Middle frontal gyrus (tissue), 1 donor: ENCODE results near the gene FHIT.
"Not testable (repeated sequence)": the region's sequence is repeated elsewhere in the genome, so short reads cannot be mapped to it uniquely, and the experiment has no call there.

Source experiments
- DNase-seq: peaks from one replicate; pipeline ENCODE4 v3.0.0-alpha.2; 2015; ENCODE audit warnings: low spot score; ENCODE audit errors: extremely low spot score

FHIT gene

DNA sequence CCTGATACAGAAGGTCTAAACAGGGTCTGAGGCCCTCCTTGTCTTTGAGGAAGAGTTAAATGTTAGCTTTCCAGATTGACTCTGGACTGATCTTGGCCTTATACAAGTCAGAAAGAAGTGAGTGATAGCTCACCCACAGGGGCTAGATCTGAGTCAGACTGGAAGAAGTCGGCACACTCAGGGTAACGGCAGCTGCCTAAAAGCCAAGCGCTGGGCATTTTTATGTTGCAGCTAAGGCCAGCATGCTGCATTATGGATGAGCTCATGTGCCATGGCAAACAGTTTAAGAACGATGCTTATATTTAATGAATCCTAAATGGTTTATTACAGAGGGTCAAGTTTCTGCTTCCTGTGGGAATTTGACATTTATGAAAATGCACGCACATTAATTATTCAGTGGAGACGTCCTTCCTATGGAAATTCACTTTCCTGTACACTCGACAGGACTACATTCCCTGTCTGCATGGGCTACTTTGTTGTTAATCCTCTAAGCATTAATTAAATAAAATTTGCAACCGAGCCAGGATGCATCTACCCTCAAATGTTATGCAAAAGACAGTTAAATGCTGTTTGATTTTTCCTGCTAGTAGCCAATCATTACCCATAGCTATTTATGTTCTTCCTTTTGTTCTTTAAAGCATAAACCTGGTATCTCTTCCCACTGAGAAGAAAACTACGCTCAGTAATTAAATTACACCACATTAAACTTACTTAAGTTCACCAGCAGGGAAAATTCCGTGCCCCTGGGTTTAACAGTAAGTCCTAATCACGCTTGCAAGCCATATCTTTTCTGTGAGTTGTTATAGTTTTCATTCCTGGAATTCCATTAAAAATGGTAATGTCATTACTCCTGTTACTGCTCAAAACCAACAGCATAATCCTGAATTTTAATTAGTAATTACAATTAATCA, 1438.8 kb downstream of the FHIT start:
- no peak for DNase-seq

- no peak for DNase-seq
Observed at GRCh38 chr3:59811160-59811559, 1440.1 kb downstream of the FHIT start.

GRCh38 chr3:59810606-59811005, 1440.6 kb downstream of the FHIT start:
- no peak for DNase-seq

DNA sequence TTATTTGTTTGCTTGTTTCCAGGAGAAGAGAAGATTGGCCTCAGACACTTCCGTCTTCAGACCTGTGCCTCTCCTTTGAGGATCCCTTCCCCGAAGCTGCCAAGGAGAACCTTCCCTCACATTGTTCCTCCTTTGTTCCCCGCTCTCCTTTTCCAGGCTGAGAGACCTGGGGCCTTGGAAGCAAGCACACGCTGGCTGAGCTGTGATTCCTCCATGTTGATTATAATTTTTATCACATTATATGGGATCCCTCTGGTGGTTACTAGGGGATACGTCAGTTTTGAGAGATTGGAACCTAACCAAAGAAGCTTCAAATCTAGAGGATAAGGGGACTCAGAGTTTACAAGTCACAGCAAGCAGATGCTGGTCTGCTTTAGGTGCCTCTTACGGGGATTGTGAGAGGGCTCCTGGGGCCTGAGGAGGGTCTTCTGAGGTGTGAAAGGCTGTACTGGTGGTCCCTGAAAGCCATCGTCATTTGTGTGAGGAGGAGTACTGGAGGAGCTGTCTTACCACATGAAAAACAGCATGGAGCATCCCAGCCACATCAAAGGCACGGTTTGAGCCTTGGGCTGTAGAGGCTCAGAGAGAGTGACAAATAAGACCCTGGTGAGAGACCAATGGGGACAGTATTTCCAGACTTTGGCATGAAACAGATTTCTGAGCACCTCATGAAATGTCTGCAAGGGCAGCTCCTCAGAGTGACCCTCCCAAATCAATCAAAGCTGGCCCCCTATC, 1441.4 kb downstream of the FHIT start:
- DNase-seq: no peak

DNA sequence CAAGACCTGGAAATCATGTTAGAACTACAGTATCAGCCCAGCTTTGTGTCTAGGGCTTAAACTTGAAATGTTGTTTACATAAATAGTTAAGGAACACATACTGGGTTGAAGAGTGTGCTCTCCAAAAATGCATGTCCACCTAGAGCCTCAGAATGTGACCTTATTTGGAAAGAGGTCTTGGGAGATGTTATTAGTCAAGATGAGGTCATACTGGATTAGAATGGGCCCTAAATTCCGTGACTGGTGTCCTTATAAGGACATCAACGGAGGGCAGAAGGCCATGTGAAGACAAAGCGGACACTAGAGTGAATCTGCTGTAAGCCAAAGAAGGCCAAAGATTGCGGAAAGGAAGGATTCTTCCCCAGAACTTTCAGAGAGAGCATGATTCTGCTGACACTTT, 1442.2 kb downstream of the FHIT start:
- no peak for DNase-seq

- no peak for DNase-seq
Observed at GRCh38 chr3:59808446-59808845, 1442.8 kb downstream of the FHIT start.

GRCh38 chr3:59803268-59803667, 1448.0 kb downstream of the FHIT start:
- DNase-seq: no peak

- not testable (repeated sequence) for DNase-seq
Observed at GRCh38 chr3:59802453-59802852, 1448.8 kb downstream of the FHIT start.

DNA sequence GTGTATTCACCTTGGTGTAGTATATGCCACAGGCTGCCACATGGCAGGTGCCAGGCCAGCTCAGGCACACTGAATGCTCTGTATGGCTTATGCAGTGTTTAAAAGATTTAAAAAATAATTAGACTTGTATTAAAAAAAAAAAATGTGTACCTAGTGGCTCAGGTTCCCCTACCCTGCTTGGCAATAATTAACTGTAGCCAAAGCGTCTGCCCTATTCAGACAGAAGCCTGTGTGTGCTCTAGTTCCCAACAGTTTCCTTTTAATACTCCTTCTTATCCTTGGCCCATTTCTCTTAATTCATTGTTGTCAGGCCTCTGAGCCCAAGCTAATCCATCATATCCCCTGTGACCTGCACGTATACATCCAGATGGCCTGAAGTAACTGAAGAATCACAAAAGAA, 1449.2 kb downstream of the FHIT start:
- DNase-seq: no peak

GRCh38 chr3:59800481-59800880, 1450.8 kb downstream of the FHIT start:
- no peak for DNase-seq

- DNase-seq: no peak
Observed at GRCh38 chr3:59798372-59799086, 1452.7 kb downstream of the FHIT start.

DNA sequence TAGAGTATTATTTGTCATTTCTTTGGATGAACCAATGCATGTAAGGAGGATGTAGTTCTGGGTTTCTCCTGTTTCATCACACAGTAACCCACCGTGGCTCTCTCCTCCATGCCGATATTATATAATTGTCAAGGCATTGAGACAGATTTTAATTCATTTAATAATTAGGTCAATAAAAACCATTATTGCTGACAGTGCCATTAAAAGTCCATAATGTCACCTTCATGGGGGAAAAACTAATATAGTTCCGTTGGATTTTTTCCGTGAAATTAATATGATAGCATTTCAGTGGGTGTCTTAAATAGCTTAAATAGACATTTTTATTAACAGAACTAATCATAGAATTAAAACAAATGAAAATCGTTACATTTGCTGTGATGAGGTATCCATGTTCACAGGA, 1453.7 kb downstream of the FHIT start:
- DNase-seq: no peak

- no peak for DNase-seq
Observed at GRCh38 chr3:59796456-59796855, 1454.8 kb downstream of the FHIT start.

DNA sequence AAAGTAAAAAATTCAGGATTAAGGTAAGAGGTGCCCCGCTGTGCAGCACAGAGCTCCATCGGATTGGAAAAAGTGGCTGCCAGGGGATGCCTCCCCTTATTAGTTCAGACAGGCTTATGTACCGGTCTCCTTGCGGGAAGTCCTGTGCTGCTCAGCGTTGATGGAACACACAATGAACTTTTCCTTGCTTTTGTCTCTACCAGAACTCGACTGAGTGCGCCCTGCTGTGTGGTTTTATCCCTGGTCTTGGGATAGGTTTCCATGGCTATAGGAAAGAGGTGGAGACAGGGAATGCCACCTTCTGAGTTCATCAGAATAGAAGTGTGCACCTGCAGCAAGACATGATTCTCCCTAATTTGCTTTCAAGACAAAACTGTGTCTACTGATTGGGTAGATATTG, 1455.5 kb downstream of the FHIT start:
- DNase-seq: no peak

- no peak for DNase-seq
Observed at GRCh38 chr3:59793976-59794375, 1457.3 kb downstream of the FHIT start.

GRCh38 chr3:59791774-59792308, 1459.4 kb downstream of the FHIT start:
- no peak for DNase-seq

GRCh38 chr3:59790241-59790640, 1461.0 kb downstream of the FHIT start:
- no peak for DNase-seq

DNA sequence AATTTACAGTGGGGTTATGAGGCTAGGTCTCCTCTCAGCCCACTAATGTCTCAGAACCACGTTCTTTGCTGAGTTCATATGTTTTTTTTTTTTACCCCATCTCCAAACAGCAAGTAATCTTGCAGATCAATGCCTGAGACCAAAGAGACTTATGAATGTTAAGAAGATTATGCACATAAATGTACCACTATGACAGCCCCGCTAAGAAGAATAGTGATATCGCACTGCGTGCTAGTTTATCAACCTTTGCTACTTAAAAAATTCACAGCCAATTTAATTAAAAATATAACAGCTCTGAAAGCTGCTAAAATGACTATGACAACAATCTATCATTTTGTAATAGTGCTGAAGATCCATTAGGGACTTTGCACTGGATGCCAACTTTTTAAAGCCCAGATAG, 1462.5 kb downstream of the FHIT start:
- DNase-seq: no peak

GRCh38 chr3:59788133-59788532, 1463.1 kb downstream of the FHIT start:
- DNase-seq: no peak

DNA sequence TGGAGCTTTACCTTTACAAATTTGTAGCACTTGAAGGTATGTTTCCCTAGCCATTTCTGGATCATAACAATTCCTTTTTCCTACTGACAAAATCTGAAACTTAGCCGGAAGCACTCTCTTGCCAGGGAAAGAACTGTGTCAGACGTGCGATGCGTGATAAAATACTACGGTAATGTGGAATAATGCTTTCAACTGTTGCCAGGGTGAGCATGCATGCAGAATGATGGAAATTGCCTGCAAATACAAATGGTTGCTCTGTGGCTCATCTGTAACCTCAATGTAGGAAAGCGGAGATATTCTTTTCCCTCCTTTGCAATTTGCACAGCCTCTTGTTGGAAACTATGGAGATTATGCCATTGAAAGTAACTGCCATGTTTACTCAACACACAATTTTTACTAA, 1464.9 kb downstream of the FHIT start:
- DNase-seq: no peak

GRCh38 chr3:59784164-59784563, 1467.1 kb downstream of the FHIT start:
- DNase-seq: no peak
